ACHN (cell line): ENCODE results near the gene SLC25A4.
"Not testable (repeated sequence)": the region's sequence is repeated elsewhere in the genome, so short reads cannot be mapped to it uniquely, and the experiment has no call there.

Experiments
- DNase-seq: peaks from one replicate; pipeline ENCODE4 v3.0.0-alpha.2; 2015
- in situ Hi-C: cut with HindIII; loops from 2 replicates; pipeline ENCODE4 v1.10.0; 2017; ENCODE audit warnings: low sequenced_read_pairs, low pct_ligation_motif_present, low pct_unique_long_range_greater_than_20kb

The SLC25A4 gene

GRCh38 chr4:185118876-185119275 is 24.2 kb upstream of the SLC25A4 start:
- no peak for DNase-seq
- in situ Hi-C loops, result no loop called here

GRCh38 chr4:185119467-185119866 is 23.6 kb upstream of the SLC25A4 start:
- DNase-seq, in situ Hi-C loops: not testable (repeated sequence)

GRCh38 chr4:185119927-185120630 is 23.0 kb upstream of the SLC25A4 start:
- no peak for DNase-seq
- in situ Hi-C loops, result no loop called here

GRCh38 chr4:185120631-185120946 is 22.5 kb upstream of the SLC25A4 start:
- DNase-seq, result no peak
- in situ Hi-C loops, result no loop called here

- DNase-seq, result no peak
- in situ Hi-C loops, result no loop called here
These were observed 20.3 kb upstream of the SLC25A4 start for GRCh38 chr4:185122681-185123345.

GRCh38 chr4:185124006-185124405 is 19.1 kb upstream of the SLC25A4 start:
- no peak for DNase-seq
- in situ Hi-C loops, result no loop called here

GRCh38 chr4:185127021-185127925 is 15.8 kb upstream of the SLC25A4 start:
- in situ Hi-C loops, result no loop called here
- peak; percentile 8 for DNase-seq

GRCh38 chr4:185128272-185129119 is 14.6 kb upstream of the SLC25A4 start:
- no peak for DNase-seq
- in situ Hi-C loops, result no loop called here

- DNase-seq, result peak; percentile 49
- in situ Hi-C loops, result no loop called here
These were observed 8.7 kb upstream of the SLC25A4 start for GRCh38 chr4:185134307-185134869.

GRCh38 chr4:185137233-185137925 is 5.7 kb upstream of the SLC25A4 start:
- in situ Hi-C loops, result no loop called here
- DNase-seq, result no peak

- no peak for DNase-seq
- in situ Hi-C loops, result no loop called here
These were observed 4.9 kb upstream of the SLC25A4 start for GRCh38 chr4:185138161-185138560.

GRCh38 chr4:185139736-185140135 is 3.3 kb upstream of the SLC25A4 start:
- no peak for DNase-seq
- in situ Hi-C loops, result no loop called here

- DNase-seq, result no peak
- in situ Hi-C loops, result no loop called here
These were observed 1.3 kb upstream of the SLC25A4 start for GRCh38 chr4:185141777-185142176.

- in situ Hi-C loops, result no loop called here
- DNase-seq, result no peak
These were observed 528 bp upstream of the SLC25A4 start for GRCh38 chr4:185142564-185142911.

GRCh38 chr4:185143601-185143969 is 519 bp downstream of the SLC25A4 start:
- in situ Hi-C loops, result no loop called here
- DNase-seq, result peak; percentile 22

- in situ Hi-C loops, result no loop called here
- no peak for DNase-seq
These were observed 1.7 kb downstream of the SLC25A4 start for GRCh38 chr4:185144601-185145240.

- in situ Hi-C loops, result no loop called here
- no peak for DNase-seq
These were observed 2.5 kb downstream of the SLC25A4 start for GRCh38 chr4:185145572-185145971.
